Upper lobe of left lung (tissue), 4 donors: ENCODE data around the gene PIKFYVE.

Source experiments
- CTCF ChIP-seq, 6 experiments: fragments of 450-650 bp in 4 of 6; fragments of 200-600 bp in 2 of 6; sonication (generic) in 2 of 6; IDR thresholded peaks; one replicate each; pipeline ENCODE4 v1.5.1; 2016 to 2019; ENCODE audit warnings: antibody characterized with exemption in 6 of 6
- EP300 ChIP-seq, 4 donors: sonication (generic); formaldehyde crosslinking; IDR thresholded peaks; one replicate each; pipeline ENCODE4 v1.5.1; 2017; ENCODE audit warnings: antibody characterized with exemption in 4 of 4, control low read depth in 2 of 4
- POLR2A ChIP-seq, 4 donors: fragments of 450-650 bp; IDR thresholded peaks; one replicate each; pipeline ENCODE4 v1.5.1; 2016 to 2017; ENCODE audit warnings: antibody characterized with exemption in 4 of 4, mild to moderate bottlenecking in 2 of 4
- POLR2AphosphoS5 ChIP-seq, 2 donors: sonication (generic); formaldehyde crosslinking; IDR thresholded peaks; one replicate each; pipeline ENCODE4 v1.5.1; 2017; ENCODE audit warnings: antibody characterized with exemption in 2 of 2

GRCh38 chr2:208234786-208235185 is 31.3 kb upstream of the PIKFYVE start:
- TF ChIP-seq POLR2A (IDR thresholded peaks at IDR 0.05) (no peak), CTCF (IDR thresholded peaks at IDR 0.05) (no peak), POLR2AphosphoS5 (IDR thresholded peaks at IDR 0.05) (no peak), EP300 (IDR thresholded peaks at IDR 0.05) (no peak)
